AG04449 (cell line): ENCODE results near the gene CPT2.

ENCODE experiments used
- CTCF ChIA-PET: fragments of 350-600 bp; formaldehyde crosslinking; extraction: SDS; loops from one replicate; lab custom pipeline; 2021; ENCODE audit warnings: antibody characterized with exemption; lab: Yijun Ruan, JAX
- POLR2A ChIA-PET: fragments of 400-600, 350-600 bp; formaldehyde crosslinking; extraction: SDS; loops from one replicate; lab custom pipeline; 2020; ENCODE audit warnings: antibody characterized with exemption, inconsistent platforms; lab: Yijun Ruan, JAX
- DNase-seq: peaks from one replicate; pipeline ENCODE4 v3.0.0-alpha.2; 2010; ENCODE audit warnings: low read depth, low spot score
- H3K4me3 ChIP-seq: 2 replicates; pipeline ENCODE4 v1.5.1; 2011; ENCODE audit warnings: low read depth, mild to moderate bottlenecking, control low read depth, low read length
- CTCF ChIP-seq: IDR thresholded peaks from one replicate; pipeline ENCODE4 v1.5.1; 2011; ENCODE audit warnings: mild to moderate bottlenecking, moderate library complexity, low read length, control low read depth, inconsistent platforms; ENCODE audit not compliant: insufficient read depth; ENCODE audit errors: missing control alignments

The CPT2 gene

DNA sequence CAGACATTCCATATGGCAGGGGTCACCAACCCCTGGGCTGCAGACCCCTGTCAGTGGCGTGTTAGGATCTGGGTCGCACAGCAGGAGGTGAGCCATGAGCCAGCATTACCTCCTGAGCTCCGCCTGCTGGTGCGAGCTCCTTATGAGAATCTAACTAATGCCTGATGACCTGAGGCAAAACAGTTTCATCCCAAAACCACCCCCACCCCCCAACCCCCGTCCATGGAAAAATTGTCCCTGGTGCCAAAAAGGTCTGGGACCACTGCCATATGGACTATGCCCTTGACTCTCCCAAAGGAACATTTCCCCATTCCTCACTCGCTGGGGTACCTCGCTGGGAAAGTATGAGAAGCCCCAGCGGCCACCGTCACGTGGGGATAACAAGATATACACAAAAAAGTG, 6.4 kb upstream of the CPT2 start:
- DNase-seq, result no peak
- ChIA-PET POLR2A (no interaction called here), CTCF (interaction anchor here (0.8 to 1.5 kb wide), 7 partner anchors 8 to 289 kb away, joined by 3 to 7 read pairs (median 3); partner anchors contain the start of gene ECHDC2)
- no peak for TF ChIP-seq CTCF
- no peak overlapping the region for H3K4me3 ChIP-seq

DNA sequence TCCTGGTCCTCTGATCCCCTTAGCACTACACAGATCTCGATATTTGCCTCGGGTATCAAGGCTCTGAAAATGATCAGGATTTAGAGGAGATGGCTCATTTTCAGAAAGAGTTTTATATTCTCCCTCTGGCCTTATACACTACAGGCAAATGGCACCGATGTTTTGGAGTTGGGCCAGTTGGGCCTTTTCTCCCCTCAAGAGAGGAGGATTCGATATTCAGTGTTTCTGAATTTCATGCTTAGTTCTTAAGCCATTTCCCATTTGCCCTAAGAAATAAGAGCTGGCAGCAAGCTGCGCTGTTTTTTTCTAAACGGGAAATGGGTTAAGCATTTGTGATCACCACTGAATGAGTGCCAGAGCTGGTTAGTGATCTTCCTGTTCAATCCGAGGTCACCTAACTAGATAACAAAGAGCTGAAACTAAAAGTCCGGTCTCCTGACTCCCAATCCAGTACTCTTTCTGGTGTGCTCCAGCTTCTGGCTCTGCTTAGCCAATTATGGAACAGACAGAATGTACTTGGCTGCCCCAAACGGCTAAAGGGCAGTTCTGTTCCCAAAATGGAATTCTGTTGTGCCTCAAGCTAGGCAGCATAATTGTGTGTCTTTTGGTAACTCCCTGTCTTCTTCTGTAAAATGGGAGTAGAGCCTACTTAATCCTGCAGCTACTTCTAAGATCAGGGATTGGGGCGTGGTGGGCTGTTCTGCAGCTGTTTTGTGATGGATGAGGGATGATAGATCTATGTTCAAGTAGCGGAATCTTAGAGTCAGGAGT, 1.2 kb upstream of the CPT2 start:
- H3K4me3 ChIP-seq, result no peak overlapping the region
- no peak for TF ChIP-seq CTCF
- POLR2A ChIA-PET, result interaction anchor here (0.8 to 1.1 kb wide), 2 partner anchors 11 to 152 kb away, joined by 3 to 4 read pairs; no protein-coding TSS in a partner anchor
- no peak for DNase-seq
- CTCF ChIA-PET, result interaction anchor here (1.0 to 5.5 kb wide), 2 partner anchors 12 to 17 kb away, joined by 3 to 95 read pairs; no protein-coding TSS in a partner anchor

DNA sequence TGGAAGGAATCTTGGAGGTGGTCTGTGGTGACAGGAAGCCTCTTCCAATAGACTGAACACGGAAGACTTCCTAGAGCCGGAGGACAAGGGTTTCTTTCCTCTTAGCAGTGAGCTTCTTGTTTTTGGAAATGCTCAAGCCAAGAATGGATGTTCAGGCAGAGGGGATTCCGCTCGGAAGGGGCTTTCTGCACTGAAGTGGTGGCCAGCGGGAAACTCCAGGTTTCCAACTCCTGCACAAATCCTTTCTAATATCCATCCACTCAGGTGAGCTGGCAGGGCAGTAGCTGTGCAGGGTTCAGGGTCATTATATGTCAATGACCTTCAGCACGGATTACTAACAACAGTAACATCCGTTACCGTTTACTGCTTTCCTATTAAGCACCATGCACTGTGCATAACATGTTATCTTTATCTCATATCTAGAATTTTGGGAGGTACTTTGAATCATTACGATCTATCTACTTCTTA, 573 bp upstream of the CPT2 start:
- no peak for TF ChIP-seq CTCF
- peak overlapping the region; percentile 74 for H3K4me3 ChIP-seq
- DNase-seq, result no peak
- CTCF ChIA-PET, result interaction anchor here (0.6 to 5.5 kb wide), 3 partner anchors 13 to 75 kb away, joined by 3 to 95 read pairs (median 3); no protein-coding TSS in a partner anchor
- POLR2A ChIA-PET, result interaction anchor here (0.6 to 1.1 kb wide), 4 partner anchors 12 to 394 kb away, joined by 3 to 4 read pairs (median 3); no protein-coding TSS in a partner anchor

DNA sequence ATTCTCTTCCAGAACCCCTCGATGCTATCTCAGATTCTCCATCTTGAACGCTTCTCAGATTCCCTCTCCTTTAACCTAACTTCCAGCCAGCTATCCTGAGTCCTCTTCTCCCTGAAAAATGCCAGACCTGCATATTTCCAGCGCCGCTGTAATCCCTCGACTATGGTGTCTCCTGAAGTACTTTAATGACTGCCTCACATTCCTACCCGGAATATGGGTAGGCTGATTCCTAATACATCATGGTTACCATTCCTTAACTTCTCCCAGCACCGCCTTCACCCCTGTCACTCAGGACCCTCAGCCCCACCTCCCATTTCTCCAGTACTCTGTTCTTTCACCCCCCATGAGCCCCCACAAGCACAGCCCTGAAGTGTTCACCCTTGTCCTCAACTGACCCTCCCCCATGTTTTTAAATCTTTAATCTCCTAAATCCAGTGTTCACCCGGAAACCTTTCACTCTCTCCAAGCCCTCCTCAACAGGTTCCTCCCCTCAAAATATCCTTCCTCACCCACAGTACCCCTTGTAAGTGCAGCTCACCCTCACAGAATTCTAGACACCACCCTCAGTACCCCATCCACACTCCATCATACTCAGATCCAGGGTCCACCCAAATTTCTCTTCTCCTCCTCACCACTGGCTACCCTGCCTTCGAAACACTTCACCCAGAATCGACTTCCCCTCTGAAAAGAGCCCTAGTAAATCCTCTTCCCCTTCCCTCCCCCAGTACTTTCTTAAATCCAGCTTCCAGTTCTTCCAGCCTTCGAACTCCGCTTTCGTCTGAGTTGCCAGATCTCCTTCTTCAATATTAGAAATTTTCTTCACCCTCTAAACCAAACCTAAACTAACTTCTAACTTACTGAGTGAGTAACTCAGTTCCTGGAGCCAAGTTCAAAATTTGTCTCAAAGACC, 922 bp downstream of the CPT2 start:
- H3K4me3 ChIP-seq, result peak overlapping the region; percentile 74
- ChIA-PET POLR2A (no interaction called here), CTCF (interaction anchor here (1.1 to 5.5 kb wide), 2 partner anchors 14 to 81 kb away, joined by 3 to 95 read pairs; no protein-coding TSS in a partner anchor)
- no peak for DNase-seq
- TF ChIP-seq CTCF, result no peak

DNA sequence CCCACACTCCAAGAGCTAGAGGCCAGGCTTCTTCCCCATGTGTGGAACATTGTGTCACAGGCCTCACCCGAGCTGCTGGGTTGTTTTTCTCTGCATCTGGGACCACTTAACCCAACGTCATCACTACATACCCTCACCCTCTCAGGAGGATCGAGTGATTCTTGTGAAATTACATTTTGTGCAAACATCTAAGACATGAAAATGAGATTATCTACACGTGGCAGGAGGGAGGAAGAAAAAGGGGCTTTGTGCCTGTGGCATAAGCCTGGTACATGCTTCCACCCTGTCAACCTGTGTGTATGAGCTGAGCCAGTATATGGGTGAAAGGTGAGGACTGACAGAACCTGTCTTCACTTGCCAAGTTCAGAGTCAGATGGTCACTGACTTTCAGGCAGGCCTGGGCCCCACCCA, 1.6 kb downstream of the CPT2 start:
- no peak for DNase-seq
- no peak for TF ChIP-seq CTCF
- H3K4me3 ChIP-seq, result peak overlapping the region; percentile 20; the same call in 1 of the 2 replicates
- CTCF ChIA-PET, result interaction anchor here (1.1 to 1.2 kb wide), 2 partner anchors 8 to 80 kb away, joined by 3 to 4 read pairs; no protein-coding TSS in a partner anchor
- POLR2A ChIA-PET, result interaction anchor here (0.5 kb wide), 1 partner anchor 9 kb away, joined by 3 read pairs; no protein-coding TSS in a partner anchor
